ENCODE results near the gene SLC35F2.

Gene SLC35F2

GRCh38 chr11:107744736-107745135, 113.9 kb downstream of the SLC35F2 start:
- Histone ChIP-seq H3K4me3 (replicated peaks; ENCODE audit: insufficient read depth, low read length) (no peak overlapping the region), H3K27ac (replicated peaks) (no peak overlapping the region), H3K27me3 (ENCODE audit: insufficient read depth, poor library complexity, severe bottlenecking) (peaks cover 6% of the 10 kb centered on the region)
- TF ChIP-seq REST (IDR thresholded peaks at IDR 0.05; ENCODE audit: insufficient replicate concordance, low read depth) (no peak), POLR2AphosphoS5 (IDR thresholded peaks at IDR 0.05; ENCODE audit: low read depth) (no peak), GABPA (IDR thresholded peaks at IDR 0.05; ENCODE audit: low read depth) (no peak), CTCF (IDR thresholded peaks at IDR 0.05; ENCODE audit: insufficient read depth, low read length) (no peak), SPI1 (IDR thresholded peaks at IDR 0.05; ENCODE audit: borderline replicate concordance, low read depth) (no peak)
- no peak for DNase-seq (ENCODE audit: low read depth in 1 of 2, low spot score in 1 of 2)

DNA sequence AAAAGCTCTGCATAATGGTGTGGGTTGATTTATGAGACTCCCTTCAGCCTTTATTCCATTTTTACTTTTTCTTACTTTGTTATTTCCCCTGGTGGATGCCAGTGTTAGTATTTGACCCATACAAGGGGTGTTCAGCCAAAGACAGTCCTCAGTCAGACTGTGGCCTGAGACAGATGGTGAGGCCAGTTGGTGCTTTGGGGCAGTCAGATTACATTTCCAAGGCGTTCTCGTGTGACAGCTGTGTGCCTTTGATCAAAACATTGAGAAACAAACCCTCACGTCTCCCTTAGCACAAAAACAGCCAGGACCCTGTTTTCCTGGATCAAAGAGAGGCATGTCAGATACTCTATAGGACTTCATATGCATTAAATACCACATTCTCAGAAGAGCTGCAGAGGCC, 115.4 kb downstream of the SLC35F2 start:
- H3K27me3 ChIP-seq (ENCODE audit: insufficient read depth, poor library complexity, severe bottlenecking), result peaks cover 9% of the 10 kb centered on the region
- no peak overlapping the region for H3K4me3 ChIP-seq (replicated peaks; ENCODE audit: insufficient read depth, low read length)
- no peak for DNase-seq (ENCODE audit: low read depth in 1 of 2, low spot score in 1 of 2)
- no peak for TF ChIP-seq GABPA (IDR thresholded peaks at IDR 0.05; ENCODE audit: low read depth)
- no peak for TF ChIP-seq REST (IDR thresholded peaks at IDR 0.05; ENCODE audit: insufficient replicate concordance, low read depth)
- TF ChIP-seq POLR2AphosphoS5 (IDR thresholded peaks at IDR 0.05; ENCODE audit: low read depth), result no peak
- no peak for TF ChIP-seq CTCF (IDR thresholded peaks at IDR 0.05; ENCODE audit: insufficient read depth, low read length)
- no peak for TF ChIP-seq SPI1 (IDR thresholded peaks at IDR 0.05; ENCODE audit: borderline replicate concordance, low read depth)
- no peak overlapping the region for H3K27ac ChIP-seq (replicated peaks)

DNA sequence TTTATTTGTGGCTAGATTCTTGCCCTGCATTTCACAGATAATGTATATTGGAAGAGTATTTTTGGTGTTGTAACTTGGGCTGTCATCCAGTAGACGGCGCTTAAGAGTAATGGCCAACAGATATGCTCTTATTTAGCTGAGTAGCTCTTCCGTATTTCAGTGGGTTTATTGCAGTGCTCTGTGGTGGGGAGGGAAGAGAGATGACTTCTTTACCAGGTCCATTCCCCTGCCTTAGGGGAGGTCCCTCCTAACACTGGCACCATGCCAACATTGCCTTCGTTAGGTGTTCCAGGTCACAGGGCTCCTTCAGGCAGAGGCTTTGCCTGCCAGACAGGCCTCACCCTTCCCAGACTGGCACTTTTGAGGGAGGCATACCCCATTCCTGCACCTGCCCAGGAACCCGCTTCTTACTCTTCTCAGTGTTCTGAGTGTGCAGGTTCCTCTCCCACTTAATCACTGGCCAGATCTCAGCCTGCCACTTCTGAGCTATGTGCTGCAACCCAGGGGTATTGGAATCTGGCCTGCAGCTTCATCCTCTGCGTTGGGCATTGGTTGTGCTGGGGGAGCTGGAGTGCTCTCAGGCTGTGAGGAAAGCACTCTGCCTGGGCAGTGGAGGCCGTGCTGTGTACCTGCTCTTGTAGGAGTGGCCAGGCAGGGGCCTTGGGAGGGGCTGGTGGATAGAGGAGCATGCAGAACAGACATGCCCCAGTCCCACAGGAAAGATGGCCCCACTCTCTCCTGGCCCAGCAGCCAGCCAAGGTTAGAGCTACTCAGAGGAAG, 117.4 kb downstream of the SLC35F2 start:
- TF ChIP-seq SPI1 (IDR thresholded peaks at IDR 0.05; ENCODE audit: borderline replicate concordance, low read depth) (peak; percentile 77; the same call in 1 of the 2 replicates), GABPA (IDR thresholded peaks at IDR 0.05; ENCODE audit: low read depth) (no peak), CTCF (IDR thresholded peaks at IDR 0.05; ENCODE audit: insufficient read depth, low read length) (peak; percentile 86), POLR2AphosphoS5 (IDR thresholded peaks at IDR 0.05; ENCODE audit: low read depth) (no peak), REST (IDR thresholded peaks at IDR 0.05; ENCODE audit: insufficient replicate concordance, low read depth) (no peak)
- H3K4me3 ChIP-seq (replicated peaks; ENCODE audit: insufficient read depth, low read length), result no peak overlapping the region
- DNase-seq (ENCODE audit: low read depth in 1 of 2, low spot score in 1 of 2), result peak; percentile 23 to 43

More for the DNA sequence above, 117.4 kb downstream of the SLC35F2 start:
- no peak overlapping the region for H3K27ac ChIP-seq (replicated peaks)
- peaks cover 3% of the 10 kb centered on the region for H3K27me3 ChIP-seq (ENCODE audit: insufficient read depth, poor library complexity, severe bottlenecking)
